Activated T-helper 1 cell treated with anti-CD3 and anti-CD28 coated beads, Interleukin-12 subunit alpha, Interleukin-12 subunit beta, Interleukin-2, Interleukin-4 antibody, amounts not matched to agents 30 ng/mL and 10 ng/mL and 1 ng/mL, durations not matched to agents 14 hours and 24 hours and 36 hours (primary cell): ENCODE results near the gene COL5A2. TPM values are rescaled to one million over a fixed set of nuclear protein-coding genes. Genes with fewer than 3 reads are reported as not detected.

Source experiments
- DNase-seq: peaks from one replicate; pipeline ENCODE4 v3.0.0; 2021; ENCODE audit warnings: low spot score
- H3K27ac Mint-ChIP-seq: one replicate; pipeline ENCODE4 v1.8.0; 2021; ENCODE audit warnings: mild to moderate bottlenecking, mixed read lengths
- H3K27me3 Mint-ChIP-seq: one replicate; pipeline ENCODE4 v1.8.0; 2022; ENCODE audit warnings: mild to moderate bottlenecking, moderate library complexity, mixed read lengths; ENCODE audit not compliant: insufficient read depth
- H3K36me3 Mint-ChIP-seq: one replicate; pipeline ENCODE4 v1.8.0; 2021; ENCODE audit warnings: low read depth, mixed read lengths
- H3K4me1 Mint-ChIP-seq: one replicate; pipeline ENCODE4 v1.8.0; 2021; ENCODE audit warnings: low read depth, mixed read lengths
- H3K4me3 Mint-ChIP-seq: one replicate; pipeline ENCODE4 v1.8.0; 2021; ENCODE audit warnings: mild to moderate bottlenecking, moderate library complexity, mixed read lengths
- H3K9me3 Mint-ChIP-seq: one replicate; pipeline ENCODE4 v1.8.0; 2021; ENCODE audit warnings: mixed read lengths
- intact Hi-C: fragments of 100-400 bp; cut with micrococcal nuclease; formaldehyde crosslinking; loops from one replicate; pipeline ENCODE4 v1.15.1; 2024
- total RNA-seq: library from RNA; stranded (reverse); gene quantifications from 2 replicates; pipeline ENCODE4 v1.2.3, GENCODE V29; 2022

COL5A2 gene
- total RNA-seq, 1 donor from 2014 or later = 0.08 TPM

DNA sequence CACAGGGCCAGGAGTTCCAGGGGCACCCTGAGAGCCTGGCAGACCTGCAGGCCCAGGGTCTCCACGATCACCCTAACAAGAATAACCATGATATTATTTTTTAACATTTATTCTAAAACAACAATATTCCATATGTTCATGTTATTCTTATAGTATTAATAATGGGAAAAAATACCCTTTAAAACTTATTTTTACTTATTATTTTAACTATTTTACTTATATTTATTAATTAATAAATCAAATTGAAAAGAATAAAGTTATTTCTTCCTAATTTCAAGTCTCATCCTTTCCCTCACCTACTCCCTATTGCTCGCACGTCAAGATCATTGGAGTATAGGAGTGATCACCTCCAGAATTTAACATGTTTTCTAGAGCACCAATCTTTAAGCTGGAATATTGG is 133.7 kb downstream of the COL5A2 start:
- no peak for DNase-seq
- H3K4me3 Mint-ChIP-seq = no peak overlapping the region
- H3K4me1 Mint-ChIP-seq = no peaks in the 10 kb centered on the region
- H3K9me3 Mint-ChIP-seq = no peaks in the 10 kb centered on the region
- H3K27ac Mint-ChIP-seq = no peak overlapping the region
- intact Hi-C loops = no loop called here
- H3K36me3 Mint-ChIP-seq = no peaks in the 10 kb centered on the region
- H3K27me3 Mint-ChIP-seq = no peaks in the 10 kb centered on the region

DNA sequence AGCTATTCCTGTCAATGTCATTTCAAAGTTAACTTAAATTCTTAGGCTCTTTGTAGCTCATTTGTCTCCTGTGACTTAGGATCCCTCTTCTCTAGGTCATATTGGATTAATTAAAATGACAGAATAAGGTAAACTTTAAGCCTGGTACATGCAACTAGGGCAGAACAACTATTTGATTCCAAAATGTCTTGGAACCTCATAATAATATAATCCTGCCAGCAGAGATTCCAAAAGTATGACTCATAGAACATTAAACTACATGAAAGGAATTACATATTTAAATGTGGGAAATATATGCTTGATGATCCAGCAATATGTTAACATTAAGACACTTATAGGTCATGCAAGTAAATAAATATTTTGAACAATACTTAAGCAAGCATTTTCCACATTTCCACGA is 142.0 kb downstream of the COL5A2 start:
- Mint-ChIP-seq H3K27me3 (no peaks in the 10 kb centered on the region), H3K36me3 (no peaks in the 10 kb centered on the region), H3K27ac (no peak overlapping the region), H3K9me3 (no peaks in the 10 kb centered on the region), H3K4me3 (no peak overlapping the region), H3K4me1 (no peaks in the 10 kb centered on the region)
- DNase-seq = no peak
- intact Hi-C loops = no loop called here

DNA sequence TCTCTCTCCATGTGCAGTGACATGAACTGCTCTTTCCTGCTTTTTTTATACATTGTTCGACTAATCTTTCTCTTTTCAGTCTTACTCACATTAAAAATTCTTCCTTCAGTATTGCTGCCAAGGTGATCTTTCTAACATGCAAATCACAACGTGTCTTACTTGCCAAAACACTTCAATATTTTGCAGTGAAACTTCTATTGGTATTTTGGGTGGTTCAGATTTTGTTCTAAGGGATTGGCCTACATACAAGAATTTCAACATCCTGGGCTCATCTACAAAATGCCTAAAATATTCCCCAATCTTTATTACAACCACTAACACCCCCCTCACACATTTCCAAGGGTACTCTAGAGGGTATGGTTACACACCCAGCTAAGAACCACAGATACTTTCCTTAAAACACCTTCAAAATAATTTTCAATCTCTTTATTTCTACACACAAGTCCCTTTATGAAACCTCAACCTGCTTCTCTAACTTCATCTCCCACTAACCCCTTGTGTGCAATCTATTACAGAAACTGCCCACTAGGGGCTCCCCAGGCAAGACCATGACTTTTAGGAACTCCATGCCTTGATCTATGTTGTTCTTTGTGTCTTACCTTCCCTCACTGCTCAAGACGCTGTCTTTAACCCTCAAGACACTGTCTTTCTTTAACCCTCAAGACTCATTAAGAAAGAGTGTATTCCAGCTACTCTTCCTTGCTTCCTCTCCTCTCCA is 154.5 kb downstream of the COL5A2 start:
- no peak for DNase-seq
- Mint-ChIP-seq H3K27me3 (no peaks in the 10 kb centered on the region), H3K4me1 (no peaks in the 10 kb centered on the region), H3K27ac (no peak overlapping the region), H3K4me3 (no peak overlapping the region), H3K36me3 (no peaks in the 10 kb centered on the region), H3K9me3 (no peaks in the 10 kb centered on the region)
- intact Hi-C loops = no loop called here

DNA sequence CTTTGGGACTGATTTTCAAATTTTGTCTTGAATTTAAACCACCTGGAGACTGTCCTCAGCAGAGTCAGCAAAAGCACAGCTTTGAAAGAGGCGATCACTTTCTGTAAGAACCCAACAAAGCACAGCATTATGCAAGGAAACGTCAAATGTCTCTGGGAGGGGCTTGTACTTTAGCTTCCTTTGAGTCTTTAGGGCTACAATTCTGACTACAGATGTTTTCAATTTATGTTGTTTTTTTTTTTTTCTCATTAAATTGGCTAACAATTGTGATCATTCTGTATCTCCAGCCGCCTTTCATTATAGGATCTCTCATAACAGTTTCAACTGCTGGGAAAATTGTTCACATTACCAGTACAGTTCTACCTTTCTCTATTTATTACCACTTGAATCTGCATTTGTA is 157.1 kb downstream of the COL5A2 start:
- DNase-seq = no peak
- H3K4me1 Mint-ChIP-seq = no peaks in the 10 kb centered on the region
- intact Hi-C loops = no loop called here
- no peak overlapping the region for H3K4me3 Mint-ChIP-seq
- no peaks in the 10 kb centered on the region for H3K9me3 Mint-ChIP-seq
- no peak overlapping the region for H3K27ac Mint-ChIP-seq
- no peaks in the 10 kb centered on the region for H3K27me3 Mint-ChIP-seq
- no peaks in the 10 kb centered on the region for H3K36me3 Mint-ChIP-seq

DNA sequence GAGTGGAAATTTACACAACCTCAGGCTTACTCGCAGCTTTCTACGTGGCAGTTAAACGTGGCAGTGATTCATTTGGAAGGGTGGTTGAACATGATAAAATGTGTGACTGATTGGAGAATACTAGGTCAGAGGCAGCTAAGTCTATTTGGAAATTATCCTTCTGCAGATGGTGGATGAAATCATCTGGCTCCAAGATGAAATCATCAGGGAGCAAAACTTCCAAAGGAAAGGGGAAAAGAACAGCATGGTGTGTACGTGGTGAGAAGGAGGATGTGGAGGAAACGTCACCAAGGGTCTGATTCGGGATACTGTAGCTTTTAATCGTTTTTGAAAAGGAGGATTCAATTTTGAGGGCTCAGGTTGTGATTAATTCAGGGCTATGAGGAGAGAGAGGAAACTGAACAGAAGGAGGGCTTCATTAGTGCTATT is 157.5 kb downstream of the COL5A2 start:
- intact Hi-C loops = no loop called here
- Mint-ChIP-seq H3K9me3 (no peaks in the 10 kb centered on the region), H3K27ac (no peak overlapping the region), H3K4me3 (no peak overlapping the region), H3K4me1 (no peaks in the 10 kb centered on the region), H3K36me3 (no peaks in the 10 kb centered on the region), H3K27me3 (no peaks in the 10 kb centered on the region)
- no peak for DNase-seq

DNA sequence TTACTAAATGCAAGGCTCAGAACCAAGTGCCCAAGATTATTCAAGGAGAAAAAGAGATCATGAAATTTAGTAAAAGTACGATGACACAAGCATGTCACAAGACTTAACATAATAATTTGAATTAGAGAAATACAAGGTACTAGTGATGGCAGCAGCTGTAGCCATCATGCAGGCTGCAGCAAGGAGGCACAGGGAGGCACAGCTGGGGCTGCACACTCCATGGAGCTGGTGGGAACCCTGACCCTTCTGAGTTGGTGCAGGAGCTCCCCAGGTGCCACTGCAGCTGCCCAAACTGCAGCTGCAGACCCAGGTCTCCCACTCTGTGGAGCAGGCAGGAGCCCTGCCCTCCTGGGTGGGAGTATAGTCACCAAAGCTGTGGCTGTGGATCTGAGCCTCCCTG is 159.4 kb downstream of the COL5A2 start:
- H3K9me3 Mint-ChIP-seq = no peaks in the 10 kb centered on the region
- intact Hi-C loops = no loop called here
- DNase-seq = no peak
- H3K36me3 Mint-ChIP-seq = no peaks in the 10 kb centered on the region
- no peak overlapping the region for H3K4me3 Mint-ChIP-seq
- peaks cover 3% of the 10 kb centered on the region for H3K27me3 Mint-ChIP-seq
- H3K27ac Mint-ChIP-seq = no peak overlapping the region
- H3K4me1 Mint-ChIP-seq = no peaks in the 10 kb centered on the region

DNA sequence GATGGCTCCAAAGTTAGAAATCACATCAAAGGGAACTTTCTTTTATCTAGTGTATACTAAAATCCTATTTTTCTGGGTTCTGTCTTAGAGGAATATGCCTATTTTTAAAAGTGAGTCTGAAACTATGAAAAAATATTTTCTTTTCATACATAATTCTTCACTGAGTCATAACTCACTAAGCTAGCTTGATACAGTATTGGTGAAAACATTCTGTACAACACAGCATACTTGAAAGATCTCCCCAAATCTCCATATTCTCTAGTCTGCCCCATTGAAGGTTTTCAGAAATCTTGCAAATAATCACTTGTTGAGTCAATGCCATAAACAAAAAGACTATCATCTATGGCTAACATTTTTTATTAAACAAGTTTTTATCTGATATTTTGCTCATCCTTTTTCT is 160.9 kb downstream of the COL5A2 start:
- Mint-ChIP-seq H3K4me3 (no peak overlapping the region), H3K9me3 (no peaks in the 10 kb centered on the region), H3K4me1 (no peaks in the 10 kb centered on the region), H3K36me3 (no peaks in the 10 kb centered on the region), H3K27me3 (peaks cover 3% of the 10 kb centered on the region), H3K27ac (no peak overlapping the region)
- no peak for DNase-seq
- intact Hi-C loops = no loop called here

DNA sequence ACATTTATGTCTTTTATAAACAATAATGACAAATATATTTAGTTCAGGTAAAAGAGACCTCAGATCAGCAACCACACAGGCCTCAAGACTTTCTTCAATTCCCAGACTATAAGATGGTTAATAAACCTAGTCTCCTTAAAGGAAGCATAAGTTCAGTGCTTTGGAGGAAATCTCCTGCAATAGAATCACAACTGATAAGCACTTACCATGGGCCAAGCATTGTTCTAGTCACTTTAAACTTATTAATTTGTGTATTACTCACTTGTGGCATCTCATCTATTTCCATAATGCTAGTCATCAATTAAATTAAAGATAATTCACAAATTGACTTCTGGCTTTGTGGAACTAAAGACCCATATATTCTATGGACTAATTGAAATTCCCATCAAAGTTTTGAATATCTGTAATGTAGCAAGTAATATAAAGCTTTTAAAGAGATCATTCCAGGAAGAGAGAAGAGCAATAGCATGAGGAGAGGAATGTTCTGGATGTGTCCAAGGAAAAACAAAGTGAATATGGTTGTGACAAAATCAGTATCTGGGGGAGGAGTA is 163.2 kb downstream of the COL5A2 start:
- Mint-ChIP-seq H3K4me3 (no peak overlapping the region), H3K9me3 (no peaks in the 10 kb centered on the region), H3K27me3 (peaks cover 3% of the 10 kb centered on the region), H3K4me1 (no peaks in the 10 kb centered on the region), H3K27ac (no peak overlapping the region), H3K36me3 (no peaks in the 10 kb centered on the region)
- intact Hi-C loops = no loop called here
- DNase-seq = no peak

DNA sequence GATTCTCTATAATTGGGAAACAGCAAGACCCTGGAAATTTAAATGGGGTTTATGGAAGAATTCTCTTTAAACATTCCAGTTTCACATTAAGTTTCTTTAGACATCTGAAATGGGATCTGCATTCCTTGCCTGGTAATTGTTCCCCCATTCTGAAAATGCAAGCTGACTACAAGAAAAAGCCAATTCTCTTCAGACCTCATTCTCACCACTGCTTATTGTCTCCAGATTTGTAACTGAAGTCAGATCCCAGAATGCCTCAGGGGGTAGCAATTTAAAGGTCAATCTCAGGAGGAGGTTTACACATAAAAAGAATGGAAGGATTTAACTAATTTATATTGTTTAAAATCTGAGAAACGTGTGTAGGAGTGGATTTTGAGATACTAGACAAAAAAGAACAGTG is 164.2 kb downstream of the COL5A2 start:
- DNase-seq = no peak
- Mint-ChIP-seq H3K36me3 (no peaks in the 10 kb centered on the region), H3K4me3 (no peak overlapping the region), H3K27ac (no peak overlapping the region), H3K27me3 (peaks cover 3% of the 10 kb centered on the region), H3K4me1 (no peaks in the 10 kb centered on the region), H3K9me3 (no peaks in the 10 kb centered on the region)
- intact Hi-C loops = no loop called here

DNA sequence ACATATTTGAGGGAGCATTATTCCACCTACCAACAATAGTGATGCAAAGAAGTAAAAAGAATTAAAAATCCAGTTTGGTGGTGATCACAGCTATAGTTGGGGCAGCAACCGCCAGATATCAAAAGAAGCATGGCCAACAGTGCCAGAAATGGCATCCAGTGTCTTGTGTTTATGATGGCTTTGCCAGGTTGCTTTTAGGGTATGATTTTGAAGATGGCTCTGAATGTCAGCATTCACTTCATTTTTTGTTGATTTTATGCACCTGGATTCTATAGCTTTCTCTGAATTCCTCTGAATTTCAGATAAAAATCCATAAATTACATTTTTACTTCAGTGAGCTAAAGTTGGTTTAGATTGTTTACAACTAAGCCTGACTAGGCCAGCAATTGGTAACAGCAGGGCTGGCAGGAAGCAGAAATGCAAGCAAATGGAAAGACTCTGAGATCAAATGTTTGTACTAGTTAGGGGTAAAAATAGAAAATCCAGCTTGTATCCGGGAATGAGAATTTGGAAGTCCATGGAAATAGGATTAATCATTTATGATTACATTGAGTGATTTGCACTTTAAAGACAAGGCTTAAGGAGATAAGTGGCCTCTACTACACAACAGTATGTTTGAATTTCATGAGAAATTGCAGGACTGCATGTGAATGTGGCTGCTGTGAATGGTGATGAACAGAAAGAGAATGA is 165.0 kb downstream of the COL5A2 start:
- Mint-ChIP-seq H3K36me3 (no peaks in the 10 kb centered on the region), H3K9me3 (no peaks in the 10 kb centered on the region), H3K27me3 (peaks cover 3% of the 10 kb centered on the region), H3K27ac (no peak overlapping the region), H3K4me1 (no peaks in the 10 kb centered on the region), H3K4me3 (no peak overlapping the region)
- no peak for DNase-seq
- intact Hi-C loops = no loop called here

DNA sequence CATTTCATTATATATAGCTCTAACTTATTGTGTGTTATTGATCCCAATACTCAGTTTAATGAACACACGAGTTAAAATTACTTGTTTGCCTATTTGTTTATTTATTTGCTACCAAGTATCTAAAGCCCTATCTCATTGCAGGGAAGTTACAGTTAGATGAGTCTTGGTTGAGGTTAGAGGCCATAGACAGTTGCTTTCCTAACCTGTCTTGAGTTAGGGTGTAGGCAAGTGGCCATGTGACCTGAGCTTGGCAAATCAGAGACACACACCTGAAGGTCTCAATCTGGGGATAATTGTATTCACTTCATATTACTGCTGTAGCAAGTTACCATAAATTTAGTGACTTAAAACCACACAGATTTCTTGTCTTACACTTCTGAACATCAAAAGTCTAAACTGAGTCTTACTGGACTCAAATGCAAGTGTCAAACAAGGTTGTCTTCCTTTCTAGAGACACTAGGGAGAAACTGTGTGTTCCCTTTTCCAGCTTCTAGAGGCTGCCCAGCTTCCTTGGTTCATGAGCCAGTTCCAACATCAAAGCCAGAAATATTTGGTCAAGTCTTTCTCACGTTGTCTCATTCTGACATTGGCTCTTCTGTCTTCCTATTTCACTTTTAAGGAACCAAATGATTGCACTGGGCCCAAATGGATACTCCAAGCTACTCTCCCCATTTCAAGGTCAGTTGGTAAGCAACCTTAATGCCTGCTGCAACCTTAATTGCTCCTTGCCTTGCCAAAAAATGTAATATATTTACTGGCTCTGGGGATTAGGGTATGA is 165.7 kb downstream of the COL5A2 start:
- Mint-ChIP-seq H3K27me3 (peaks cover 3% of the 10 kb centered on the region), H3K9me3 (no peaks in the 10 kb centered on the region), H3K4me3 (no peak overlapping the region), H3K4me1 (no peaks in the 10 kb centered on the region), H3K36me3 (no peaks in the 10 kb centered on the region), H3K27ac (no peak overlapping the region)
- intact Hi-C loops = no loop called here
- DNase-seq = no peak

DNA sequence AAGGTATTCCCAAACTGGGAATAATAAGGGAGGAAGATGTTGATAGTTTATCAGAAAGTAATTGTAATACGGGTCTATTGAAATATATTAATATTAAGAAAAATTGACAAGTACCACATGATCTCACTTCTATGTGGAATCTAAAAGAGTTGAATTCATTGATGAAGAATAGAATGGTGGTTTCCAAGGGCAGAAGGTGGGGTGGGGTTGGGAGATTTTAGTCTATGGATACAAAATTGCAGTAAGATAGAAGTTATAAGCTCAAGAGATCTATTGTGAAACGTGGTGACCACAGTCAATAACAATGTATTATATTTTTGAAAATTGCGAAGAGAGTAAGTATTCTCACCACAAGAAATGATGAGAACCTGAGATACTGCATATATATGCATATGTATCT is 166.5 kb downstream of the COL5A2 start:
- no peaks in the 10 kb centered on the region for H3K9me3 Mint-ChIP-seq
- no peak for DNase-seq
- intact Hi-C loops = no loop called here
- H3K27ac Mint-ChIP-seq = no peak overlapping the region
- peaks cover 3% of the 10 kb centered on the region for H3K27me3 Mint-ChIP-seq
- H3K4me1 Mint-ChIP-seq = no peaks in the 10 kb centered on the region
- H3K4me3 Mint-ChIP-seq = no peak overlapping the region
- H3K36me3 Mint-ChIP-seq = no peaks in the 10 kb centered on the region

DNA sequence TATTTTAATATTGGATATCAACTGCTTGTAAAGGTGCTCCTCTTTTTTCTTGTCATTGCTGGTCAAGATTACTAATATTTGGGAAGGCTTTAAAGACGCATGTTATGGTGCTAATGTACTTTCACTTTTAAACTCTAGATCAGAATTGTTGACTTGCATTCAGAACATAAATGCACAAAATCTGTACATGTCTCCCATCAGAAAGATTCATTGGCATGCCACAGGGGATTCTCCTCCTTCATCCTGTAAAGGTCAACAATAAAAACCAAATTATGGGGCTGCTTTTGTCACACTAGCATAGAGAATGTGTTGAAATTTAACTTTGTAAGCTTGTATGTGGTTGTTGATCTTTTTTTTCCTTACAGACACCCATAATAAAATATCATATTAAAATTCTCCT is 167.2 kb downstream of the COL5A2 start:
- H3K4me3 Mint-ChIP-seq = no peak overlapping the region
- DNase-seq = no peak
- no peaks in the 10 kb centered on the region for H3K4me1 Mint-ChIP-seq
- H3K27me3 Mint-ChIP-seq = peaks cover 3% of the 10 kb centered on the region
- intact Hi-C loops = no loop called here
- no peaks in the 10 kb centered on the region for H3K9me3 Mint-ChIP-seq
- no peaks in the 10 kb centered on the region for H3K36me3 Mint-ChIP-seq
- H3K27ac Mint-ChIP-seq = no peak overlapping the region
